GM23338 (cell line): Measurements from ENCODE around the gene IL19. TPM values are rescaled to one million over a fixed set of nuclear protein-coding genes. Genes with fewer than 3 reads are reported as not detected.

Experiments
- ATAC-seq: fragments of 200-7000 bp; cut with Tn5 transposase; 3 replicates; pipeline ENCODE4 v1.9.1; 2020
- DNase-seq: peaks from one replicate; pipeline ENCODE4 v3.0.0-alpha.2; 2015; ENCODE audit warnings: low spot score
- H2AFZ ChIP-seq: fragments of 200-600 bp; sonication (generic); 2 replicates; pipeline ENCODE4 v1.8.0; 2016; ENCODE audit warnings: antibody characterized with exemption, mild to moderate bottlenecking, moderate library complexity
- H3F3A ChIP-seq: fragments of 200-600 bp; sonication (generic); replicated peaks from 2 replicates; pipeline ENCODE4 v1.8.0; 2017; ENCODE audit warnings: antibody characterized with exemption, mixed run types, low read depth
- H3K27ac ChIP-seq: fragments of 200-600 bp; sonication (generic); 2 replicates; pipeline ENCODE4 v1.6.1; 2016; ENCODE audit warnings: low read depth
- H3K27me3 ChIP-seq: fragments of 200-600 bp; sonication (generic); 2 replicates; pipeline ENCODE4 v1.8.0; 2016; ENCODE audit warnings: mild to moderate bottlenecking, mixed run types, moderate library complexity; ENCODE audit not compliant: insufficient read depth
- H3K36me3 ChIP-seq: fragments of 200-600 bp; sonication (generic); 2 replicates; pipeline ENCODE4 v1.8.0; 2016; ENCODE audit warnings: mild to moderate bottlenecking; ENCODE audit not compliant: insufficient read depth
- H3K4me1 ChIP-seq: fragments of 200-600 bp; sonication (generic); 2 replicates; pipeline ENCODE4 v1.8.0; 2016; ENCODE audit warnings: mild to moderate bottlenecking, moderate library complexity; ENCODE audit not compliant: insufficient read depth
- H3K4me2 ChIP-seq: fragments of 200-600 bp; sonication (generic); 2 replicates; pipeline ENCODE4 v1.7.1; 2017; ENCODE audit warnings: mixed run types
- H3K4me3 ChIP-seq: fragments of 200-600 bp; sonication (generic); 2 replicates; pipeline ENCODE4 v1.6.1; 2016; ENCODE audit warnings: mixed run types
- H3K79me2 ChIP-seq: fragments of 200-600 bp; sonication (generic); replicated peaks from 2 replicates; pipeline ENCODE4 v1.8.0; 2017; ENCODE audit warnings: mild to moderate bottlenecking; ENCODE audit not compliant: insufficient read depth
- H3K9me2 ChIP-seq: fragments of 200-600 bp; sonication (generic); 2 replicates; pipeline ENCODE4 v1.8.0; 2017; ENCODE audit not compliant: insufficient read depth
- H4K20me1 ChIP-seq: fragments of 200-600 bp; sonication (generic); replicated peaks from 2 replicates; pipeline ENCODE4 v1.8.0; 2017; ENCODE audit warnings: mild to moderate bottlenecking; ENCODE audit not compliant: insufficient read depth
- H3K27ac Mint-ChIP-seq: 2 replicates; pipeline ENCODE4 v1.8.0; 2020; ENCODE audit warnings: inconsistent platforms, mild to moderate bottlenecking, moderate library complexity, mixed read lengths
- H3K27me3 Mint-ChIP-seq: 3 replicates; pipeline ENCODE4 v1.8.0; 2022; ENCODE audit warnings: low read depth, mild to moderate bottlenecking, moderate library complexity, mixed read lengths, inconsistent platforms; ENCODE audit not compliant: insufficient read depth, poor library complexity
- H3K36me3 Mint-ChIP-seq: 3 replicates; pipeline ENCODE4 v1.8.0; 2021; ENCODE audit warnings: low read depth, mild to moderate bottlenecking, inconsistent platforms, moderate library complexity, mixed read lengths
- H3K4me1 Mint-ChIP-seq: 3 replicates; pipeline ENCODE4 v1.8.0; 2020; ENCODE audit warnings: mild to moderate bottlenecking, inconsistent platforms, mixed read lengths
- H3K4me3 Mint-ChIP-seq: 3 replicates; pipeline ENCODE4 v1.8.0; 2021; ENCODE audit warnings: moderate library complexity, mild to moderate bottlenecking, inconsistent platforms, mixed read lengths
- H3K9me3 Mint-ChIP-seq: 3 replicates; pipeline ENCODE4 v1.8.0; 2020; ENCODE audit warnings: moderate library complexity, mild to moderate bottlenecking, inconsistent platforms, mixed read lengths
- CREB1 ChIP-seq: fragments of 250-450 bp; sonication (Bioruptor Pico); IDR thresholded peaks from 2 replicates; pipeline ENCODE4 v1.5.0; 2020; ENCODE audit warnings: low read depth, mild to moderate bottlenecking, moderate library complexity
- EZH2 ChIP-seq: fragments of 200-600 bp; sonication (generic); IDR thresholded peaks from one replicate; pipeline ENCODE4 v1.8.0; 2017; ENCODE audit warnings: antibody characterized with exemption, mild to moderate bottlenecking, low read depth; ENCODE audit not compliant: unreplicated experiment
- NANOG ChIP-seq: IDR thresholded peaks from 2 replicates; pipeline ENCODE4 v1.6.1; 2016; ENCODE audit warnings: antibody characterized with exemption, borderline replicate concordance
- POLR2AphosphoS5 ChIP-seq: IDR thresholded peaks from 2 replicates; pipeline ENCODE4 v1.6.1; 2016; ENCODE audit warnings: antibody characterized with exemption, low read depth
- ZNF462 ChIP-seq: fragments of 250-450 bp; sonication (Bioruptor Pico); IDR thresholded peaks from 2 replicates; pipeline ENCODE4 v1.5.0; 2020; ENCODE audit warnings: mild to moderate bottlenecking, moderate library complexity
- polyA plus RNA-seq: library from polyadenylated mRNA; unstranded; fragments of >200 nt; fragmentation: Nextera tagmentation; extraction: Ambion mirVana; gene quantifications from 2 replicates; pipeline ENCODE4 v1.2.1, GENCODE V29; 2016
- total RNA-seq: library from RNA; depleted of rRNA; stranded (reverse); fragments of >200 nt; shearing (Covaris generic); gene quantifications from 2 replicates; pipeline ENCODE4 v1.2.3, GENCODE V29; 2014

IL19 gene
- total and polyA plus RNA-seq, 2 experiments from 2014 or later, result not detected

GRCh38 chr1:206739411-206740076 is 31.0 kb upstream of the IL19 start:
- Mint-ChIP-seq H3K27me3 (peaks cover 6% of the 10 kb centered on the region), H3K27ac (no peak overlapping the region), H3K4me3 (no peak overlapping the region), H3K4me1 (peaks cover 11% of the 10 kb centered on the region; the same call in 2 of the 3 replicates), H3K9me3 (no peaks in the 10 kb centered on the region), H3K36me3 (no peaks in the 10 kb centered on the region)
- H3K36me3 ChIP-seq, result no peaks in the 10 kb centered on the region
- H3K4me3 ChIP-seq, result no peak overlapping the region
- no peak overlapping the region for H2AFZ ChIP-seq
- TF ChIP-seq POLR2AphosphoS5, result no peak
- no peak overlapping the region for H3K27ac ChIP-seq
- DNase-seq (peak; percentile 32), ATAC-seq (peak; percentile 41)
- H3K9me2 ChIP-seq, result no peaks in the 10 kb centered on the region
- no peaks in the 10 kb centered on the region for H3F3A ChIP-seq
- H3K79me2 ChIP-seq, result no peaks in the 10 kb centered on the region
- H4K20me1 ChIP-seq, result peaks cover 4% of the 10 kb centered on the region; the same call in 1 of the 2 replicates
- H3K4me1 ChIP-seq, result no peaks in the 10 kb centered on the region
- no peaks in the 10 kb centered on the region for H3K27me3 ChIP-seq
- H3K4me2 ChIP-seq, result no peak overlapping the region

GRCh38 chr1:206741142-206741701 is 29.4 kb upstream of the IL19 start:
- Histone ChIP-seq H3K36me3 (no peaks in the 10 kb centered on the region), H3F3A (no peaks in the 10 kb centered on the region), H3K79me2 (no peaks in the 10 kb centered on the region), H3K4me3 (no peak overlapping the region), H3K27me3 (no peaks in the 10 kb centered on the region), H3K9me2 (no peaks in the 10 kb centered on the region), H3K27ac (no peak overlapping the region), H3K4me2 (no peak overlapping the region), H4K20me1 (peaks cover 4% of the 10 kb centered on the region; the same call in 1 of the 2 replicates), H2AFZ (no peak overlapping the region), H3K4me1 (no peaks in the 10 kb centered on the region)
- TF ChIP-seq NANOG (no peak), EZH2 (no peak)
- Mint-ChIP-seq H3K27ac (no peak overlapping the region), H3K9me3 (no peaks in the 10 kb centered on the region), H3K4me3 (no peak overlapping the region), H3K36me3 (no peaks in the 10 kb centered on the region), H3K27me3 (peaks cover 6% of the 10 kb centered on the region), H3K4me1 (peaks cover 11% of the 10 kb centered on the region; the same call in 2 of the 3 replicates)
- no peak for DNase-seq
- ATAC-seq, result no peak

- DNase-seq, result no peak
- H3F3A ChIP-seq, result no peaks in the 10 kb centered on the region
- H3K4me3 Mint-ChIP-seq, result no peak overlapping the region
- no peaks in the 10 kb centered on the region for H3K4me1 ChIP-seq
- H3K27me3 ChIP-seq, result no peaks in the 10 kb centered on the region
- no peaks in the 10 kb centered on the region for H3K79me2 ChIP-seq
- H3K36me3 ChIP-seq, result no peaks in the 10 kb centered on the region
- H4K20me1 ChIP-seq, result peaks cover 4% of the 10 kb centered on the region; the same call in 1 of the 2 replicates
- H3K4me1 Mint-ChIP-seq, result peaks cover 11% of the 10 kb centered on the region; the same call in 2 of the 3 replicates
- H3K27ac ChIP-seq, result no peak overlapping the region
- H3K4me3 ChIP-seq, result no peak overlapping the region
- H3K4me2 ChIP-seq, result no peak overlapping the region
- no peaks in the 10 kb centered on the region for H3K36me3 Mint-ChIP-seq
- no peaks in the 10 kb centered on the region for H3K9me2 ChIP-seq
- H3K27ac Mint-ChIP-seq, result no peak overlapping the region
- H2AFZ ChIP-seq, result no peak overlapping the region
- no peaks in the 10 kb centered on the region for H3K9me3 Mint-ChIP-seq
- H3K27me3 Mint-ChIP-seq, result peaks cover 6% of the 10 kb centered on the region
- ATAC-seq, result no peak; the same call in 1 of the 3 replicates
- TF ChIP-seq CREB1 (CRISPR knock-in tag) (no peak), ZNF462 (no peak)
These were observed 27.7 kb upstream of the IL19 start for GRCh38 chr1:206742719-206743383.
